Erythroblast (primary cell): ENCODE data around the gene CNOT8.
"Not testable (repeated sequence)": the region's sequence is repeated elsewhere in the genome, so short reads cannot be mapped to it uniquely, and the experiment has no call there.

ENCODE experiments used
- DNase-seq, 2 experiments: peaks; one replicate each; lab custom pipeline; 2025; lab: John Stamatoyannopoulos, UW
- GATA1 ChIP-seq: IDR thresholded peaks from 2 replicates; pipeline ENCODE4 v1.6.1; 2011; ENCODE audit warnings: low read depth, mild to moderate bottlenecking, control low read depth, low read length, moderate library complexity
- POLR2A ChIP-seq: IDR thresholded peaks from 2 replicates; pipeline ENCODE4 v1.6.1; 2011; ENCODE audit warnings: mild to moderate bottlenecking, low read length

Gene CNOT8

GRCh38 chr5:154858297-154858971, at the start of gene CNOT8:
CNOT8 (plus strand) TSS chr5:154858627; CDS start chr5:154863279, 4,652 bp downstream.
- peak; percentile 97 to 98 for DNase-seq
- TF ChIP-seq GATA1 (no peak), POLR2A (peak; percentile 87)

- TF ChIP-seq POLR2A (no peak), GATA1 (no peak)
Measured at GRCh38 chr5:154811239-154811638, 47.2 kb upstream of the CNOT8 start.

GRCh38 chr5:154811653-154812465, 46.6 kb upstream of the CNOT8 start:
- TF ChIP-seq GATA1 (no peak), POLR2A (no peak)
- peak; percentile 82 to 89 for DNase-seq

More at GRCh38 chr5:154811239-154811638, 47.2 kb upstream of the CNOT8 start:
- peak in 1 of 2 experiments; percentile 38 for DNase-seq

GRCh38 chr5:154813158-154813557, 45.3 kb upstream of the CNOT8 start:
- DNase-seq, result no peak
- no peak for TF ChIP-seq GATA1
- no peak for TF ChIP-seq POLR2A

GRCh38 chr5:154813736-154814135, 44.7 kb upstream of the CNOT8 start:
- no peak for DNase-seq
- TF ChIP-seq GATA1 (no peak), POLR2A (no peak)

- no peak for TF ChIP-seq GATA1
- no peak for TF ChIP-seq POLR2A
- peak in 1 of 2 experiments; percentile 31 for DNase-seq
Measured at GRCh38 chr5:154815025-154815424, 43.4 kb upstream of the CNOT8 start.

- no peak for TF ChIP-seq GATA1
- TF ChIP-seq POLR2A, result no peak
Measured at GRCh38 chr5:154815684-154816247, 42.7 kb upstream of the CNOT8 start.

GRCh38 chr5:154816891-154817492, 41.4 kb upstream of the CNOT8 start:
- no peak for DNase-seq
- TF ChIP-seq GATA1 (no peak), POLR2A (no peak)

More at GRCh38 chr5:154815684-154816247, 42.7 kb upstream of the CNOT8 start:
- DNase-seq, result peak in 1 of 2 experiments; percentile 30

- TF ChIP-seq GATA1, result no peak
- peak; percentile 18 for TF ChIP-seq POLR2A
- DNase-seq, result no peak
Measured at GRCh38 chr5:154817815-154818214, 40.6 kb upstream of the CNOT8 start.

GRCh38 chr5:154818471-154819116, 39.8 kb upstream of the CNOT8 start:
- no peak for TF ChIP-seq GATA1
- peak; percentile 9 for TF ChIP-seq POLR2A
- peak; percentile 76 to 87 for DNase-seq

GRCh38 chr5:154819546-154819945, 38.9 kb upstream of the CNOT8 start:
- no peak for TF ChIP-seq POLR2A
- TF ChIP-seq GATA1, result no peak

GRCh38 chr5:154820383-154820782, 38.0 kb upstream of the CNOT8 start:
- DNase-seq, result no peak

More at GRCh38 chr5:154819546-154819945, 38.9 kb upstream of the CNOT8 start:
- no peak for DNase-seq

GRCh38 chr5:154822896-154823295, 35.5 kb upstream of the CNOT8 start:
- DNase-seq, result not testable (repeated sequence)

More at GRCh38 chr5:154820383-154820782, 38.0 kb upstream of the CNOT8 start:
- TF ChIP-seq GATA1 (no peak), POLR2A (no peak)
